Measurements from ENCODE around the gene PRKAR2A. TPM values are rescaled to one million over a fixed set of nuclear protein-coding genes. Genes with fewer than 3 reads are reported as not detected.

Gene PRKAR2A
- total and polyA plus RNA-seq, 9 of the 15 experiments (the other 6 are each of a cell fraction or from before 2014, with no cell fraction given) = 15.9 to 84.5 (median 37.6) TPM

DNA sequence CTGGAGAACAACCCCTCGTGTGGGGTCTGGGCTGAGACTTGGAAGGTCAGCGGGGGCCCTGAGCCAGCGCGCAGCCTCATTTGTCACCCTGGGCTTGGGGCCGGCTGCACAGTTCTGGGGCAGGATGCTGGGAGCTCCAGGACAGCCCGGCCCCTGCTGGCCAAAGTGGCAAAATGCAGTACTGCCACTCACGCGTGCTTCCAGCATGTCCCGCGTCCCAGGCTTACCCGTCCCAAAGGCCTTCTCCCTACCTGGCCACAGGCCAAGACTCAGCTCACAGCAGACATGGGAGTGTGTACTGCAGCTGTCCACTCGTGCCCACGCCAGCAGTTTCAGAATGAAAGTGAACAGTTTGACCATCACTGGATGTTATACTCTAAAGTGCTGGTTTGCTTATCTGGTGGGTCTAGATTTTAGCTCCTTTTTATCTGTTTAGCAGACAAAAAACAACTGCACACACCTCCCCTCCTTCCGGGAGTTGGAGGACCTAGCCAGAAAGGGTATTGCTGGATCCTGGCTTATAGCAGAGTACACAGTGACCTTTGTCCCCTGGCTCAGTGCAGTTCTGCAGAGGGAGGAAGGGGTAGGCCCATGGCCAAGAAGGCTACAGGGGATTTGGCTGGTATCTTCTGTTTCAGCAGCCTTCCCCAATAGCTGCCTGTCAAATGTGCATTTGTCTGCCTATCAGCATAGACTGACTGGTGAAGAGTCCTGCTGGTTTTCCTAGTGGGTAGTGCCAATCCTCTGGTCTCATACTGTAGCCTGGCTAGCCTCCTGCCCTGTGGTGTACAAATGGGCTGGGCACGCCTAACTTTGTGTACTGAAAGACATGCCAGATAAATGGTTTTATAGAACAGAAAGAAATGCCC lies 107.5 kb downstream of the PRKAR2A start (continued):
- TF ChIP-seq, protein P1, sequence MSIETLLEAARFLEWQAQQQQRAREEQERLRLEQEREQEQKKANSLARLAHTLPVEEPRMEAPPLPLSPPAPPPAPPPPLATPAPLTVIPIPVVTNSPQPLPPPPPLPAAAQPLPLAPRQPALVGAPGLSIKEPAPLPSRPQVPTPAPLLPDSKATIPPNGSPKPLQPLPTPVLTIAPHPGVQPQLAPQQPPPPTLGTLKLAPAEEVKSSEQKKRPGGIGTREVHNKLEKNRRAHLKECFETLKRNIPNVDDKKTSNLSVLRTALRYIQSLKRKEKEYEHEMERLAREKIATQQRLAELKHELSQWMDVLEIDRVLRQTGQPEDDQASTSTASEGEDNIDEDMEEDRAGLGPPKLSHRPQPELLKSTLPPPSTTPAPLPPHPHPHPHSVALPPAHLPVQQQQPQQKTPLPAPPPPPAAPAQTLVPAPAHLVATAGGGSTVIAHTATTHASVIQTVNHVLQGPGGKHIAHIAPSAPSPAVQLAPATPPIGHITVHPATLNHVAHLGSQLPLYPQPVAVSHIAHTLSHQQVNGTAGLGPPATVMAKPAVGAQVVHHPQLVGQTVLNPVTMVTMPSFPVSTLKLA (conservative IDR thresholded peaks at IDR 0.05) = peak; percentile 21 to 48; a peak in 1 of 4 replicates
- TF ChIP-seq DMBX1 (CRISPR knock-in tag; IDR thresholded peaks at IDR 0.05; ENCODE audit: borderline replicate concordance) (peak; percentile 12; the same call in 1 of the 2 replicates), ZSCAN32 (CRISPR knock-in tag; IDR thresholded peaks at IDR 0.05) (no peak), RBFOX2 (IDR thresholded peaks at IDR 0.05; ENCODE audit: low read depth, low read length) (peak; percentile 57), JUND (IDR thresholded peaks at IDR 0.05; ENCODE audit: borderline replicate concordance, low read depth, low read length) (0 out of 2 replicates have a peak, but pooled peaks have one; percentile 22), JUND (tag; IDR thresholded peaks at IDR 0.05; ENCODE audit: borderline replicate concordance, low read depth, low read length) (peak; percentile 45; the same call in 2 of the 3 replicates), RAD21 (CRISPR knock-in tag; conservative IDR thresholded peaks at IDR 0.05 in 1 of 2, IDR thresholded peaks at IDR 0.05 in 1 of 2) (peak in 1 of 2 experiments; percentile 55; a peak in 3 of 4 replicates), CCNT2 (IDR thresholded peaks at IDR 0.05; ENCODE audit: borderline replicate concordance, extremely low read depth, insufficient read length, low read depth, low read length) (peak; percentile 11)
- TF ChIP-seq, protein P2, sequence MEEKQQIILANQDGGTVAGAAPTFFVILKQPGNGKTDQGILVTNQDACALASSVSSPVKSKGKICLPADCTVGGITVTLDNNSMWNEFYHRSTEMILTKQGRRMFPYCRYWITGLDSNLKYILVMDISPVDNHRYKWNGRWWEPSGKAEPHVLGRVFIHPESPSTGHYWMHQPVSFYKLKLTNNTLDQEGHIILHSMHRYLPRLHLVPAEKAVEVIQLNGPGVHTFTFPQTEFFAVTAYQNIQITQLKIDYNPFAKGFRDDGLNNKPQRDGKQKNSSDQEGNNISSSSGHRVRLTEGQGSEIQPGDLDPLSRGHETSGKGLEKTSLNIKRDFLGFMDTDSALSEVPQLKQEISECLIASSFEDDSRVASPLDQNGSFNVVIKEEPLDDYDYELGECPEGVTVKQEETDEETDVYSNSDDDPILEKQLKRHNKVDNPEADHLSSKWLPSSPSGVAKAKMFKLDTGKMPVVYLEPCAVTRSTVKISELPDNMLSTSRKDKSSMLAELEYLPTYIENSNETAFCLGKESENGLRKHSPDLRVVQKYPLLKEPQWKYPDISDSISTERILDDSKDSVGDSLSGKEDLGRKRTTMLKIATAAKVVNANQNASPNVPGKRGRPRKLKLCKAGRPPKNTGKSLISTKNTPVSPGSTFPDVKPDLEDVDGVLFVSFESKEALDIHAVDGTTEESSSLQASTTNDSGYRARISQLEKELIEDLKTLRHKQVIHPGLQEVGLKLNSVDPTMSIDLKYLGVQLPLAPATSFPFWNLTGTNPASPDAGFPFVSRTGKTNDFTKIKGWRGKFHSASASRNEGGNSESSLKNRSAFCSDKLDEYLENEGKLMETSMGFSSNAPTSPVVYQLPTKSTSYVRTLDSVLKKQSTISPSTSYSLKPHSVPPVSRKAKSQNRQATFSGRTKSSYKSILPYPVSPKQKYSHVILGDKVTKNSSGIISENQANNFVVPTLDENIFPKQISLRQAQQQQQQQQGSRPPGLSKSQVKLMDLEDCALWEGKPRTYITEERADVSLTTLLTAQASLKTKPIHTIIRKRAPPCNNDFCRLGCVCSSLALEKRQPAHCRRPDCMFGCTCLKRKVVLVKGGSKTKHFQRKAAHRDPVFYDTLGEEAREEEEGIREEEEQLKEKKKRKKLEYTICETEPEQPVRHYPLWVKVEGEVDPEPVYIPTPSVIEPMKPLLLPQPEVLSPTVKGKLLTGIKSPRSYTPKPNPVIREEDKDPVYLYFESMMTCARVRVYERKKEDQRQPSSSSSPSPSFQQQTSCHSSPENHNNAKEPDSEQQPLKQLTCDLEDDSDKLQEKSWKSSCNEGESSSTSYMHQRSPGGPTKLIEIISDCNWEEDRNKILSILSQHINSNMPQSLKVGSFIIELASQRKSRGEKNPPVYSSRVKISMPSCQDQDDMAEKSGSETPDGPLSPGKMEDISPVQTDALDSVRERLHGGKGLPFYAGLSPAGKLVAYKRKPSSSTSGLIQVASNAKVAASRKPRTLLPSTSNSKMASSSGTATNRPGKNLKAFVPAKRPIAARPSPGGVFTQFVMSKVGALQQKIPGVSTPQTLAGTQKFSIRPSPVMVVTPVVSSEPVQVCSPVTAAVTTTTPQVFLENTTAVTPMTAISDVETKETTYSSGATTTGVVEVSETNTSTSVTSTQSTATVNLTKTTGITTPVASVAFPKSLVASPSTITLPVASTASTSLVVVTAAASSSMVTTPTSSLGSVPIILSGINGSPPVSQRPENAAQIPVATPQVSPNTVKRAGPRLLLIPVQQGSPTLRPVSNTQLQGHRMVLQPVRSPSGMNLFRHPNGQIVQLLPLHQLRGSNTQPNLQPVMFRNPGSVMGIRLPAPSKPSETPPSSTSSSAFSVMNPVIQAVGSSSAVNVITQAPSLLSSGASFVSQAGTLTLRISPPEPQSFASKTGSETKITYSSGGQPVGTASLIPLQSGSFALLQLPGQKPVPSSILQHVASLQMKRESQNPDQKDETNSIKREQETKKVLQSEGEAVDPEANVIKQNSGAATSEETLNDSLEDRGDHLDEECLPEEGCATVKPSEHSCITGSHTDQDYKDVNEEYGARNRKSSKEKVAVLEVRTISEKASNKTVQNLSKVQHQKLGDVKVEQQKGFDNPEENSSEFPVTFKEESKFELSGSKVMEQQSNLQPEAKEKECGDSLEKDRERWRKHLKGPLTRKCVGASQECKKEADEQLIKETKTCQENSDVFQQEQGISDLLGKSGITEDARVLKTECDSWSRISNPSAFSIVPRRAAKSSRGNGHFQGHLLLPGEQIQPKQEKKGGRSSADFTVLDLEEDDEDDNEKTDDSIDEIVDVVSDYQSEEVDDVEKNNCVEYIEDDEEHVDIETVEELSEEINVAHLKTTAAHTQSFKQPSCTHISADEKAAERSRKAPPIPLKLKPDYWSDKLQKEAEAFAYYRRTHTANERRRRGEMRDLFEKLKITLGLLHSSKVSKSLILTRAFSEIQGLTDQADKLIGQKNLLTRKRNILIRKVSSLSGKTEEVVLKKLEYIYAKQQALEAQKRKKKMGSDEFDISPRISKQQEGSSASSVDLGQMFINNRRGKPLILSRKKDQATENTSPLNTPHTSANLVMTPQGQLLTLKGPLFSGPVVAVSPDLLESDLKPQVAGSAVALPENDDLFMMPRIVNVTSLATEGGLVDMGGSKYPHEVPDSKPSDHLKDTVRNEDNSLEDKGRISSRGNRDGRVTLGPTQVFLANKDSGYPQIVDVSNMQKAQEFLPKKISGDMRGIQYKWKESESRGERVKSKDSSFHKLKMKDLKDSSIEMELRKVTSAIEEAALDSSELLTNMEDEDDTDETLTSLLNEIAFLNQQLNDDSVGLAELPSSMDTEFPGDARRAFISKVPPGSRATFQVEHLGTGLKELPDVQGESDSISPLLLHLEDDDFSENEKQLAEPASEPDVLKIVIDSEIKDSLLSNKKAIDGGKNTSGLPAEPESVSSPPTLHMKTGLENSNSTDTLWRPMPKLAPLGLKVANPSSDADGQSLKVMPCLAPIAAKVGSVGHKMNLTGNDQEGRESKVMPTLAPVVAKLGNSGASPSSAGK (IDR thresholded peaks at IDR 0.05) = peak; percentile 79
- TF ChIP-seq, protein P3, sequence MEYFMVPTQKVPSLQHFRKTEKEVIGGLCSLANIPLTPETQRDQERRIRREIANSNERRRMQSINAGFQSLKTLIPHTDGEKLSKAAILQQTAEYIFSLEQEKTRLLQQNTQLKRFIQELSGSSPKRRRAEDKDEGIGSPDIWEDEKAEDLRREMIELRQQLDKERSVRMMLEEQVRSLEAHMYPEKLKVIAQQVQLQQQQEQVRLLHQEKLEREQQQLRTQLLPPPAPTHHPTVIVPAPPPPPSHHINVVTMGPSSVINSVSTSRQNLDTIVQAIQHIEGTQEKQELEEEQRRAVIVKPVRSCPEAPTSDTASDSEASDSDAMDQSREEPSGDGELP (CRISPR knock-in tag; IDR thresholded peaks at IDR 0.05; ENCODE audit: borderline replicate concordance) = peak; percentile 66

Data from K562 (cell line).